Neural progenitor cell (in vitro differentiated cells): ENCODE data around the gene CELSR1. TPM values are rescaled to one million over a fixed set of nuclear protein-coding genes. Genes with fewer than 3 reads are reported as not detected.
A peak's percentile ranks its signal among the peaks of the same experiment; 100 is the strongest.

Experiments used
- DNase-seq: peaks from one replicate; pipeline ENCODE4 v3.0.0-alpha.2; 2016; ENCODE audit warnings: low spot score
- H2AFZ ChIP-seq: fragments of 200-600 bp; sonication (generic); replicated peaks from 2 replicates; pipeline ENCODE4 v1.6.1; 2016; ENCODE audit warnings: antibody characterized with exemption
- H3F3A ChIP-seq: fragments of 200-600 bp; sonication (generic); 2 replicates; pipeline ENCODE4 v1.6.1; 2016; ENCODE audit warnings: antibody characterized with exemption, low read depth
- H3K27ac ChIP-seq: fragments of 200-600 bp; sonication (generic); 2 replicates; pipeline ENCODE4 v1.5.1; 2016; ENCODE audit warnings: mild to moderate bottlenecking
- H3K27me3 ChIP-seq: fragments of 200-600 bp; sonication (generic); 2 replicates; pipeline ENCODE4 v1.6.1; 2016; ENCODE audit warnings: mild to moderate bottlenecking, moderate library complexity
- H3K36me3 ChIP-seq: fragments of 200-600 bp; sonication (generic); 2 replicates; pipeline ENCODE4 v1.5.1; 2016
- H3K4me1 ChIP-seq: fragments of 200-600 bp; sonication (generic); 2 replicates; pipeline ENCODE4 v1.6.1; 2016; ENCODE audit warnings: mixed run types
- H3K4me2 ChIP-seq: fragments of 200-600 bp; sonication (generic); 2 replicates; pipeline ENCODE4 v1.6.1; 2016
- H3K4me3 ChIP-seq: fragments of 200-600 bp; sonication (generic); 2 replicates; pipeline ENCODE4 v1.5.1; 2016
- H3K79me2 ChIP-seq: fragments of 200-600 bp; sonication (generic); 2 replicates; pipeline ENCODE4 v1.6.1; 2016; ENCODE audit warnings: low read depth
- H3K9ac ChIP-seq: fragments of 200-600 bp; sonication (generic); 2 replicates; pipeline ENCODE4 v1.6.1; 2016
- H3K9me3 ChIP-seq: fragments of 200-600 bp; sonication (generic); 2 replicates; pipeline ENCODE4 v1.5.1; 2016; ENCODE audit warnings: low read depth
- H4K20me1 ChIP-seq: fragments of 200-600 bp; sonication (generic); 2 replicates; pipeline ENCODE4 v1.6.1; 2016; ENCODE audit warnings: low read depth
- H3K27ac Mint-ChIP-seq: 3 replicates; pipeline ENCODE4 v1.8.0; 2021; ENCODE audit warnings: mixed read lengths
- H3K27me3 Mint-ChIP-seq: 2 replicates; pipeline ENCODE4 v1.8.0; 2022; ENCODE audit warnings: low read depth, mild to moderate bottlenecking, inconsistent platforms, moderate library complexity, mixed read lengths; ENCODE audit not compliant: insufficient read depth
- H3K36me3 Mint-ChIP-seq: 3 replicates; pipeline ENCODE4 v1.8.0; 2021; ENCODE audit warnings: mixed read lengths
- H3K4me1 Mint-ChIP-seq: 3 replicates; pipeline ENCODE4 v1.8.0; 2021; ENCODE audit warnings: mixed read lengths
- H3K4me3 Mint-ChIP-seq: 3 replicates; pipeline ENCODE4 v1.8.0; 2021; ENCODE audit warnings: mild to moderate bottlenecking, moderate library complexity, mixed read lengths
- H3K9me3 Mint-ChIP-seq: 3 replicates; pipeline ENCODE4 v1.8.0; 2020; ENCODE audit warnings: mixed read lengths
- CTCF ChIP-seq: fragments of 200-600 bp; sonication (generic); IDR thresholded peaks from 2 replicates; pipeline ENCODE4 v1.5.1; 2017; ENCODE audit warnings: antibody characterized with exemption, mild to moderate bottlenecking
- EZH2 ChIP-seq: fragments of 200-600 bp; sonication (generic); IDR thresholded peaks from 2 replicates; pipeline ENCODE4 v1.6.1; 2017; ENCODE audit warnings: antibody characterized with exemption, mild to moderate bottlenecking, moderate library complexity
- EZH2phosphoT487 ChIP-seq: fragments of 200-600 bp; sonication (generic); IDR thresholded peaks from 2 replicates; pipeline ENCODE4 v1.6.1; 2017; ENCODE audit warnings: antibody characterized with exemption
- total RNA-seq: library from RNA; depleted of rRNA; stranded (reverse); fragments of >200 nt; gene quantifications from 2 replicates; pipeline ENCODE4 v1.2.3, GENCODE V29; 2015; ENCODE audit warnings: low replicate concordance

Gene CELSR1
- total RNA-seq, 1 donor from 2014 or later: 12.3 TPM

- Mint-ChIP-seq H3K27me3 (peaks cover 4% of the 10 kb centered on the region), H3K36me3 (peaks cover 16% of the 10 kb centered on the region), H3K4me3 (no peak overlapping the region), H3K9me3 (no peaks in the 10 kb centered on the region), H3K27ac (peak overlapping the region; percentile 17), H3K4me1 (peaks cover 12% of the 10 kb centered on the region)
- Histone ChIP-seq H3K4me1 (peaks cover 9% of the 10 kb centered on the region), H3K79me2 (no peaks in the 10 kb centered on the region), H3F3A (no peaks in the 10 kb centered on the region), H4K20me1 (peaks cover 2% of the 10 kb centered on the region), H3K36me3 (no peaks in the 10 kb centered on the region), H3K9ac (no peak overlapping the region), H3K27ac (peak overlapping the region; percentile 76), H3K27me3 (no peaks in the 10 kb centered on the region), H3K4me2 (no peak overlapping the region), H2AFZ (no peak overlapping the region), H3K9me3 (no peaks in the 10 kb centered on the region), H3K4me3 (no peak overlapping the region)
- TF ChIP-seq EZH2phosphoT487 (no peak), EZH2 (no peak), CTCF (no peak)
- no peak for DNase-seq
Measured at GRCh38 chr22:46437671-46438440, 99.6 kb downstream of the CELSR1 start.

GRCh38 chr22:46436595-46437175 is 100.7 kb downstream of the CELSR1 start:
- TF ChIP-seq EZH2phosphoT487 (no peak), CTCF (no peak), EZH2 (no peak)
- no peak overlapping the region for H3K27ac Mint-ChIP-seq
- Histone ChIP-seq H3K79me2 (no peaks in the 10 kb centered on the region), H2AFZ (no peak overlapping the region), H3K27ac (no peak overlapping the region), H3K9ac (no peak overlapping the region), H3K4me2 (no peak overlapping the region), H3K36me3 (no peaks in the 10 kb centered on the region), H3K27me3 (no peaks in the 10 kb centered on the region), H3K4me3 (no peak overlapping the region), H4K20me1 (peaks cover 2% of the 10 kb centered on the region), H3K9me3 (no peaks in the 10 kb centered on the region), H3F3A (no peaks in the 10 kb centered on the region), H3K4me1 (peaks cover 9% of the 10 kb centered on the region)
- peaks cover 12% of the 10 kb centered on the region for H3K4me1 Mint-ChIP-seq
- no peak for DNase-seq
- no peak overlapping the region for H3K4me3 Mint-ChIP-seq
- H3K36me3 Mint-ChIP-seq: peaks cover 19% of the 10 kb centered on the region
- H3K27me3 Mint-ChIP-seq: peaks cover 2% of the 10 kb centered on the region
- no peaks in the 10 kb centered on the region for H3K9me3 Mint-ChIP-seq

- H3K4me3 Mint-ChIP-seq: no peak overlapping the region
- no peak overlapping the region for H3K4me2 ChIP-seq
- peaks cover 2% of the 10 kb centered on the region for H4K20me1 ChIP-seq
- no peak for TF ChIP-seq EZH2
- TF ChIP-seq EZH2phosphoT487: no peak
- no peak for TF ChIP-seq CTCF
- no peaks in the 10 kb centered on the region for H3K36me3 ChIP-seq
- H3K27me3 ChIP-seq: no peaks in the 10 kb centered on the region
- H3F3A ChIP-seq: no peaks in the 10 kb centered on the region
- H3K9me3 ChIP-seq: no peaks in the 10 kb centered on the region
- H3K27ac Mint-ChIP-seq: no peak overlapping the region
- peaks cover 9% of the 10 kb centered on the region for H3K4me1 Mint-ChIP-seq
- H2AFZ ChIP-seq: no peak overlapping the region
- no peak overlapping the region for H3K27ac ChIP-seq
- peaks cover 2% of the 10 kb centered on the region for H3K27me3 Mint-ChIP-seq
- H3K4me1 ChIP-seq: peaks cover 6% of the 10 kb centered on the region
- H3K4me3 ChIP-seq: no peak overlapping the region
- no peak overlapping the region for H3K9ac ChIP-seq
- no peaks in the 10 kb centered on the region for H3K79me2 ChIP-seq
- no peaks in the 10 kb centered on the region for H3K9me3 Mint-ChIP-seq
- no peak for DNase-seq
- peaks cover 19% of the 10 kb centered on the region for H3K36me3 Mint-ChIP-seq
Measured at GRCh38 chr22:46433318-46433717, 104.1 kb downstream of the CELSR1 start.
